WTC11 (cell line): ENCODE data around the gene SAMD4A. TPM values are rescaled to one million over a fixed set of nuclear protein-coding genes. Genes with fewer than 3 reads are reported as not detected.

Experiments
- ATAC-seq: fragments of 200-7000 bp; cut with Tn5 transposase; 2 replicates; pipeline ENCODE4 v1.10.0; 2021; ENCODE audit warnings: mild to moderate bottlenecking, moderate library complexity
- CTCF ChIA-PET: fragments of 300-600 bp; sonication (Branson Sonifier 250); formaldehyde crosslinking; loops from one replicate; lab custom pipeline; 2021; ENCODE audit warnings: antibody characterized with exemption; lab: Charles Lee
- POLR2A ChIA-PET: fragments of 350-600 bp; sonication (Branson Sonifier 250); formaldehyde crosslinking; loops from one replicate; lab custom pipeline; 2021; ENCODE audit warnings: antibody characterized with exemption; lab: Charles Lee
- DNase-seq: peaks from one replicate; pipeline ENCODE4 v3.0.0; 2021; ENCODE audit warnings: low spot score
- H3K27ac Mint-ChIP-seq: 2 replicates; pipeline ENCODE4 v1.8.0; 2021; ENCODE audit warnings: mixed read lengths
- H3K27me3 Mint-ChIP-seq: 2 replicates; pipeline ENCODE4 v1.8.0; 2021; ENCODE audit warnings: low read depth, mild to moderate bottlenecking, moderate library complexity, mixed read lengths
- H3K36me3 Mint-ChIP-seq: 2 replicates; pipeline ENCODE4 v1.8.0; 2021; ENCODE audit warnings: mixed read lengths
- H3K4me1 Mint-ChIP-seq: 2 replicates; pipeline ENCODE4 v1.8.0; 2022; ENCODE audit warnings: mixed read lengths
- H3K4me3 Mint-ChIP-seq: 2 replicates; pipeline ENCODE4 v1.8.0; 2021; ENCODE audit warnings: mild to moderate bottlenecking, moderate library complexity, mixed read lengths
- H3K9me3 Mint-ChIP-seq: 2 replicates; pipeline ENCODE4 v1.8.0; 2021; ENCODE audit warnings: mixed read lengths
- CBFB ChIP-seq: sonication (generic); formaldehyde crosslinking; IDR thresholded peaks from 2 replicates; pipeline ENCODE4 v1.8.1; 2022; ENCODE audit warnings: mild to moderate bottlenecking, low read depth, missing genetic modification reagents
- EMX1 ChIP-seq: fragments of 250-450 bp; sonication (Bioruptor Pico); IDR thresholded peaks from 2 replicates; pipeline ENCODE4 v1.8.0; 2021; ENCODE audit warnings: mild to moderate bottlenecking
- ETV6 ChIP-seq: sonication (generic); formaldehyde crosslinking; IDR thresholded peaks from 2 replicates; pipeline ENCODE4 v1.8.1; 2022; ENCODE audit warnings: mild to moderate bottlenecking, missing genetic modification reagents
- FOXP1 ChIP-seq: sonication (generic); formaldehyde crosslinking; IDR thresholded peaks from 2 replicates; pipeline ENCODE4 v1.8.0; 2022; ENCODE audit warnings: missing genetic modification reagents, mild to moderate bottlenecking, moderate library complexity, borderline replicate concordance
- GRHL2 ChIP-seq: fragments of 250-450 bp; sonication (Bioruptor Pico); IDR thresholded peaks from 2 replicates; pipeline ENCODE4 v1.8.0; 2022; ENCODE audit warnings: mild to moderate bottlenecking, moderate library complexity; ENCODE audit not compliant: insufficient replicate concordance, severe bottlenecking
- GTF2I ChIP-seq: fragments of 250-450 bp; sonication (Bioruptor Pico); conservative IDR thresholded peaks from 2 replicates; pipeline ENCODE4 v1.4.0; 2021; ENCODE audit warnings: mild to moderate bottlenecking
- MYBL2 ChIP-seq: sonication (generic); formaldehyde crosslinking; IDR thresholded peaks from 2 replicates; pipeline ENCODE4 v1.8.1; 2023; ENCODE audit warnings: mild to moderate bottlenecking, moderate library complexity, missing genetic modification reagents
- RELA ChIP-seq: sonication (generic); formaldehyde crosslinking; IDR thresholded peaks from 2 replicates; pipeline ENCODE4 v1.8.1; 2022; ENCODE audit warnings: missing genetic modification reagents, mild to moderate bottlenecking, borderline replicate concordance
- TEAD4 ChIP-seq: sonication (generic); formaldehyde crosslinking; IDR thresholded peaks from 2 replicates; pipeline ENCODE4 v1.8.0; 2022; ENCODE audit warnings: mild to moderate bottlenecking, missing genetic modification reagents
- ZNF121 ChIP-seq: sonication (generic); formaldehyde crosslinking; IDR thresholded peaks from 2 replicates; pipeline ENCODE4 v1.8.0; 2023; ENCODE audit warnings: missing genetic modification reagents
- ZNF138 ChIP-seq: sonication (generic); formaldehyde crosslinking; conservative IDR thresholded peaks from 2 replicates; pipeline ENCODE4 v1.8.1; 2022; ENCODE audit warnings: mild to moderate bottlenecking, moderate library complexity, missing genetic modification reagents
- ZNF232 ChIP-seq: sonication (generic); formaldehyde crosslinking; IDR thresholded peaks from 2 replicates; pipeline ENCODE4 v1.8.0; 2022; ENCODE audit warnings: mild to moderate bottlenecking, missing genetic modification reagents
- total RNA-seq: library from RNA; stranded (reverse); gene quantifications from 3 replicates; pipeline ENCODE4 v1.2.3, GENCODE V29; 2021
- TF ChIP-seq, protein P1 (sequence below): sonication (generic); formaldehyde crosslinking; IDR thresholded peaks from 2 replicates; pipeline ENCODE4 v1.8.1; 2022; ENCODE audit warnings: mild to moderate bottlenecking, missing genetic modification reagents, moderate library complexity, borderline replicate concordance
- TF ChIP-seq, protein P2 (sequence below): sonication (generic); formaldehyde crosslinking; conservative IDR thresholded peaks from 2 replicates; pipeline ENCODE4 v1.8.1; 2023; ENCODE audit warnings: mild to moderate bottlenecking, low read depth, missing genetic modification reagents, moderate library complexity
- TF ChIP-seq, protein P3 (sequence below): fragments of 250-450 bp; sonication (Bioruptor Pico); IDR thresholded peaks from 2 replicates; pipeline ENCODE4 v2.1.2; 2022; ENCODE audit warnings: mild to moderate bottlenecking, moderate library complexity
- TF ChIP-seq, protein P4 (sequence below): sonication (generic); formaldehyde crosslinking; IDR thresholded peaks from 2 replicates; pipeline ENCODE4 v1.8.0; 2022; ENCODE audit warnings: mild to moderate bottlenecking, missing genetic modification reagents
- TF ChIP-seq, protein P5 (sequence below): sonication (generic); formaldehyde crosslinking; IDR thresholded peaks from 2 replicates; pipeline ENCODE4 v1.8.1; 2022; ENCODE audit warnings: mild to moderate bottlenecking, moderate library complexity, missing genetic modification reagents
- TF ChIP-seq, protein P6 (sequence below): sonication (generic); formaldehyde crosslinking; IDR thresholded peaks from 2 replicates; pipeline ENCODE4 v1.8.1; 2023; ENCODE audit warnings: mild to moderate bottlenecking, moderate library complexity, missing genetic modification reagents
- TF ChIP-seq, protein P7 (sequence below): fragments of 250-450 bp; sonication (Bioruptor Pico); IDR thresholded peaks from 2 replicates; pipeline ENCODE4 v1.9.0; 2021; ENCODE audit warnings: moderate library complexity, mild to moderate bottlenecking, inconsistent platforms, borderline replicate concordance

Gene SAMD4A
- total RNA-seq, 1 experiment from 2014 or later: 6.0 TPM

DNA sequence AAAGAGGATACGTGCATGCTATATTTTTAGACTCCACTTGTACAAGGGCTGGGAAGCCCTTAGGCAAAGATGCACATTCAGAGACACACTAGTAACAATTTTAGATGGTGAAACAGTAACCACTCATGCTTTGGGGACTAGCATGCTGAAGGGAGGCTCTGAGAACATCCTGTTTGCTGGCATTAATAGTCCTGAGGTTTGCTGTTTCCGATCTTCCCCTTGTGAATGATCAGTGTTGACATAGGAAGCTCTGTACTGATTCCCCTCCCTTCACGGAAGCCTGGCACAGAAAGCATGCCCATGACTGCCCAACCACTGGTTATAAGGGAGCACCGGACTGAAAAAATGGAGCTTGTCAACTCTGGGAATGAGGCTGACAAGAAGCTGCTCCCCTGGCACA lies 171.1 kb downstream of the SAMD4A start (continued):
- TF ChIP-seq, protein P1, sequence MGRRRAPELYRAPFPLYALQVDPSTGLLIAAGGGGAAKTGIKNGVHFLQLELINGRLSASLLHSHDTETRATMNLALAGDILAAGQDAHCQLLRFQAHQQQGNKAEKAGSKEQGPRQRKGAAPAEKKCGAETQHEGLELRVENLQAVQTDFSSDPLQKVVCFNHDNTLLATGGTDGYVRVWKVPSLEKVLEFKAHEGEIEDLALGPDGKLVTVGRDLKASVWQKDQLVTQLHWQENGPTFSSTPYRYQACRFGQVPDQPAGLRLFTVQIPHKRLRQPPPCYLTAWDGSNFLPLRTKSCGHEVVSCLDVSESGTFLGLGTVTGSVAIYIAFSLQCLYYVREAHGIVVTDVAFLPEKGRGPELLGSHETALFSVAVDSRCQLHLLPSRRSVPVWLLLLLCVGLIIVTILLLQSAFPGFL (CRISPR knock-in tag): no peak
- TF ChIP-seq CBFB (CRISPR knock-in tag): no peak
- TF ChIP-seq, all 79 proteins: peak for 0

DNA sequence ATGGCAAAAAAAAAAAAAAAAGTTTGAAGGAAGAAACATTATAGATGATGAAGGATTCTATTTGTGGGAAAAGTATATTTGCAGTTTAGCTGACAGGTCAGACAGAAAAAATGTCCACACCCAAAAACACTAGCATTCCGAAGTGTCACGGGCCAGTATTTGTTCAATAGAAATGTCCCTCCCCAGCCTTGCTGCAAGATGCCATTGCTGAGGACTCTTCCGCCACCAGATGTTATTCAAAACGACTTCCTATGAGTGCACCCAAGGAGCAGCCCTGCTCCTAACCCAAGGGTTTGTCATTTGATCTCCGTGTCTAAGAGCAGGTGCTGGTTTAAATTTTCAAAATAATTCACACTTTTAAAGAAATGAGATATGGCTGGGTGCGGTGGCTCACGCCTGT lies 172.6 kb downstream of the SAMD4A start:
- ChIA-PET POLR2A (no interaction called here), CTCF (interaction anchor here (1.1 kb wide), 2 partner anchors 35 to 176 kb away, joined by 3 read pairs; no protein-coding TSS in a partner anchor)
- no peak for ATAC-seq
- no peak overlapping the region for H3K27ac Mint-ChIP-seq
- H3K27me3 Mint-ChIP-seq: no peaks in the 10 kb centered on the region
- TF ChIP-seq TEAD4 (CRISPR knock-in tag): no peak
- TF ChIP-seq ETV6 (CRISPR knock-in tag): no peak
- TF ChIP-seq ZNF138 (CRISPR knock-in tag): no peak
- TF ChIP-seq EMX1: no peak
- no peak for TF ChIP-seq ZNF232 (CRISPR knock-in tag)
- TF ChIP-seq FOXP1: no peak
- TF ChIP-seq, protein P2, sequence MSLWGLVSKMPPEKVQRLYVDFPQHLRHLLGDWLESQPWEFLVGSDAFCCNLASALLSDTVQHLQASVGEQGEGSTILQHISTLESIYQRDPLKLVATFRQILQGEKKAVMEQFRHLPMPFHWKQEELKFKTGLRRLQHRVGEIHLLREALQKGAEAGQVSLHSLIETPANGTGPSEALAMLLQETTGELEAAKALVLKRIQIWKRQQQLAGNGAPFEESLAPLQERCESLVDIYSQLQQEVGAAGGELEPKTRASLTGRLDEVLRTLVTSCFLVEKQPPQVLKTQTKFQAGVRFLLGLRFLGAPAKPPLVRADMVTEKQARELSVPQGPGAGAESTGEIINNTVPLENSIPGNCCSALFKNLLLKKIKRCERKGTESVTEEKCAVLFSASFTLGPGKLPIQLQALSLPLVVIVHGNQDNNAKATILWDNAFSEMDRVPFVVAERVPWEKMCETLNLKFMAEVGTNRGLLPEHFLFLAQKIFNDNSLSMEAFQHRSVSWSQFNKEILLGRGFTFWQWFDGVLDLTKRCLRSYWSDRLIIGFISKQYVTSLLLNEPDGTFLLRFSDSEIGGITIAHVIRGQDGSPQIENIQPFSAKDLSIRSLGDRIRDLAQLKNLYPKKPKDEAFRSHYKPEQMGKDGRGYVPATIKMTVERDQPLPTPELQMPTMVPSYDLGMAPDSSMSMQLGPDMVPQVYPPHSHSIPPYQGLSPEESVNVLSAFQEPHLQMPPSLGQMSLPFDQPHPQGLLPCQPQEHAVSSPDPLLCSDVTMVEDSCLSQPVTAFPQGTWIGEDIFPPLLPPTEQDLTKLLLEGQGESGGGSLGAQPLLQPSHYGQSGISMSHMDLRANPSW: no peak
- TF ChIP-seq ZNF121 (CRISPR knock-in tag): no peak
- TF ChIP-seq, protein P3, sequence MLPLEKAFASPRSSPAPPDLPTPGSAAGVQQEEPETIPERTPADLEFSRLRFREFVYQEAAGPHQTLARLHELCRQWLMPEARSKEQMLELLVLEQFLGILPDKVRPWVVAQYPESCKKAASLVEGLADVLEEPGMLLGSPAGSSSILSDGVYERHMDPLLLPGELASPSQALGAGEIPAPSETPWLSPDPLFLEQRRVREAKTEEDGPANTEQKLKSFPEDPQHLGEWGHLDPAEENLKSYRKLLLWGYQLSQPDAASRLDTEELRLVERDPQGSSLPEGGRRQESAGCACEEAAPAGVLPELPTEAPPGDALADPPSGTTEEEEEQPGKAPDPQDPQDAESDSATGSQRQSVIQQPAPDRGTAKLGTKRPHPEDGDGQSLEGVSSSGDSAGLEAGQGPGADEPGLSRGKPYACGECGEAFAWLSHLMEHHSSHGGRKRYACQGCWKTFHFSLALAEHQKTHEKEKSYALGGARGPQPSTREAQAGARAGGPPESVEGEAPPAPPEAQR (CRISPR knock-in tag): no peak
- TF ChIP-seq, protein P4, sequence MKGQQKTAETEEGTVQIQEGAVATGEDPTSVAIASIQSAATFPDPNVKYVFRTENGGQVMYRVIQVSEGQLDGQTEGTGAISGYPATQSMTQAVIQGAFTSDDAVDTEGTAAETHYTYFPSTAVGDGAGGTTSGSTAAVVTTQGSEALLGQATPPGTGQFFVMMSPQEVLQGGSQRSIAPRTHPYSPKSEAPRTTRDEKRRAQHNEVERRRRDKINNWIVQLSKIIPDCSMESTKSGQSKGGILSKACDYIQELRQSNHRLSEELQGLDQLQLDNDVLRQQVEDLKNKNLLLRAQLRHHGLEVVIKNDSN: no peak
- no peak for TF ChIP-seq MYBL2 (CRISPR knock-in tag)
- TF ChIP-seq GTF2I (CRISPR knock-in tag): no peak
- DNase-seq: no peak
- H3K4me3 Mint-ChIP-seq: no peak overlapping the region
- peaks cover 18% of the 10 kb centered on the region for H3K4me1 Mint-ChIP-seq
- no peaks in the 10 kb centered on the region for H3K9me3 Mint-ChIP-seq
- no peaks in the 10 kb centered on the region for H3K36me3 Mint-ChIP-seq

DNA sequence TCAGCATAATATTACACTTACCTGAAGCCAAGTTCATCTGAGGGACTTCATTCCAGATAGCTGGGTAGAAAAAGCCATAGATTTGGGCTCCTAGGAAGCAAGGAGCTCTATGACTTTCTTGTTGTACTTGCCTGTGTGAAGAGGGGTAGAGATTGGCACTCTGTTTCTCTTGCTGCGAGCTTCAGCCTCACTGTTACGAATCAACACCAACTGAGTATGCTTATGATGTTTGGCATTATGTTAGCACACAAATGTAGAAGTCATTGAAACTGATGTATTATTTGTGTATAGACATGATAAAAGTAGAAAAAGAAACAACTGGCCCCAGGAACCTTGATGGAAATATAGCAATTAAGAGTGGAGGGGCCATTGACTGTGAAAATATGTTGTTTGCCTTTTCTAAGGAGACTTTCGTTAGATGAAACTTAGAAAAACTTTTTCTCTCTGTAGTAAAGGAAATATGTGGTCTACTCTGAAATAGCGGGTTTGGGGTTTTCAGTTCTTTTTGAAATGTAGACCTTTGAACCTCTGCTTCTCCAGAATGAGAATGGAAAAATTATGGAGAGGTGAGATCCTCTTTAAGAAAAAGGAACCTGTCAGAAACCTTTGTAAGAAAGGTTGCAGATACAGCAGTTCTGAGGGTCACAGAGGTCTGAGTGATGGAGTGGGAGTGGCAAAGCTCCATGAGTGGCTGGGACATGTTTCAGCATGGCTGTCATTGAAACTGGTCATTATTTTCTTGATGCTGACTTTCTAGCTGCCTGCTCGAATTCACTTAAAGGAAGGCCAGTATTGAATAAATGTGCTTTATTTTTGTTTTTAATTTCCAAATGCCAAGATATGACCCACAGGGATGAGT lies 175.8 kb downstream of the SAMD4A start:
- no peaks in the 10 kb centered on the region for H3K9me3 Mint-ChIP-seq
- ChIA-PET POLR2A (no interaction called here), CTCF (no interaction called here)
- no peak for ATAC-seq
- no peak overlapping the region for H3K27ac Mint-ChIP-seq
- no peaks in the 10 kb centered on the region for H3K36me3 Mint-ChIP-seq
- H3K27me3 Mint-ChIP-seq: no peaks in the 10 kb centered on the region
- H3K4me3 Mint-ChIP-seq: no peak overlapping the region
- H3K4me1 Mint-ChIP-seq: peaks cover 9% of the 10 kb centered on the region
- no peak for DNase-seq
- TF ChIP-seq, protein P5, sequence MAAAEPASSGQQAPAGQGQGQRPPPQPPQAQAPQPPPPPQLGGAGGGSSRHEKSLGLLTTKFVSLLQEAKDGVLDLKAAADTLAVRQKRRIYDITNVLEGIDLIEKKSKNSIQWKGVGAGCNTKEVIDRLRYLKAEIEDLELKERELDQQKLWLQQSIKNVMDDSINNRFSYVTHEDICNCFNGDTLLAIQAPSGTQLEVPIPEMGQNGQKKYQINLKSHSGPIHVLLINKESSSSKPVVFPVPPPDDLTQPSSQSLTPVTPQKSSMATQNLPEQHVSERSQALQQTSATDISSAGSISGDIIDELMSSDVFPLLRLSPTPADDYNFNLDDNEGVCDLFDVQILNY (CRISPR knock-in tag): no peak
- TF ChIP-seq ZNF138 (CRISPR knock-in tag) (no peak), GRHL2 (CRISPR knock-in tag) (no peak), RELA (no peak)
- TF ChIP-seq, protein P2: no peak
- TF ChIP-seq, protein P6, sequence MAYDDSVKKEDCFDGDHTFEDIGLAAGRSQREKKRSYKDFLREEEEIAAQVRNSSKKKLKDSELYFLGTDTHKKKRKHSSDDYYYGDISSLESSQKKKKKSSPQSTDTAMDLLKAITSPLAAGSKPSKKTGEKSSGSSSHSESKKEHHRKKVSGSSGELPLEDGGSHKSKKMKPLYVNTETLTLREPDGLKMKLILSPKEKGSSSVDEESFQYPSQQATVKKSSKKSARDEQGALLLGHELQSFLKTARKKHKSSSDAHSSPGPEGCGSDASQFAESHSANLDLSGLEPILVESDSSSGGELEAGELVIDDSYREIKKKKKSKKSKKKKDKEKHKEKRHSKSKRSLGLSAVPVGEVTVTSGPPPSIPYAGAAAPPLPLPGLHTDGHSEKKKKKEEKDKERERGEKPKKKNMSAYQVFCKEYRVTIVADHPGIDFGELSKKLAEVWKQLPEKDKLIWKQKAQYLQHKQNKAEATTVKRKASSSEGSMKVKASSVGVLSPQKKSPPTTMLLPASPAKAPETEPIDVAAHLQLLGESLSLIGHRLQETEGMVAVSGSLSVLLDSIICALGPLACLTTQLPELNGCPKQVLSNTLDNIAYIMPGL (CRISPR knock-in tag): no peak
- TF ChIP-seq, protein P7, sequence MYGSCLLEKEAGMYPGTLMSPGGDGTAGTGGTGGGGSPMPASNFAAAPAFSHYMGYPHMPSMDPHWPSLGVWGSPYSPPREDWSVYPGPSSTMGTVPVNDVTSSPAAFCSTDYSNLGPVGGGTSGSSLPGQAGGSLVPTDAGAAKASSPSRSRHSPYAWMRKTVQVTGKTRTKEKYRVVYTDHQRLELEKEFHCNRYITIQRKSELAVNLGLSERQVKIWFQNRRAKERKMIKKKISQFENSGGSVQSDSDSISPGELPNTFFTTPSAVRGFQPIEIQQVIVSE: no peak
